ENCODE measurements around the gene TRIM9.

DNA sequence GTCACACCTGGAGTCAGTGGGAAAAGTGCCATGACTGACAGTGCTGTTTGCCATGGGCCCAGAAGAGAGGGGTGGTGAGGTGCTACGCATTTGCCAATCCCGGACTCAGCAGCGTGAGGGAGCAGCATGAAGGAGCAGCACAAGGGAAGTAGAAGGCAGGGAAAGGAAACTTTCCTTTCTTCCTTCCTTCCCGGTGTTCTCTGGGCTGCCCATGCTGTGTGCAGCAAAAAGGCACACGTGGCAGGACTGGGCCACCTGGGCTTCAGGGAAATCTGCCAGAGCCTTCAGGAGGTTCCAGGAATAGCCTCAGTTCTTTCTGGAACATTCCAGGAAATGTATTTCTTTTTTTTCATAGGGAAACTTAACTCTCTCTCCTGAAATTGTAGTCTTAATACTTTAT, 23.0 kb downstream of the TRIM9 start:
- TF ChIP-seq, protein P1, sequence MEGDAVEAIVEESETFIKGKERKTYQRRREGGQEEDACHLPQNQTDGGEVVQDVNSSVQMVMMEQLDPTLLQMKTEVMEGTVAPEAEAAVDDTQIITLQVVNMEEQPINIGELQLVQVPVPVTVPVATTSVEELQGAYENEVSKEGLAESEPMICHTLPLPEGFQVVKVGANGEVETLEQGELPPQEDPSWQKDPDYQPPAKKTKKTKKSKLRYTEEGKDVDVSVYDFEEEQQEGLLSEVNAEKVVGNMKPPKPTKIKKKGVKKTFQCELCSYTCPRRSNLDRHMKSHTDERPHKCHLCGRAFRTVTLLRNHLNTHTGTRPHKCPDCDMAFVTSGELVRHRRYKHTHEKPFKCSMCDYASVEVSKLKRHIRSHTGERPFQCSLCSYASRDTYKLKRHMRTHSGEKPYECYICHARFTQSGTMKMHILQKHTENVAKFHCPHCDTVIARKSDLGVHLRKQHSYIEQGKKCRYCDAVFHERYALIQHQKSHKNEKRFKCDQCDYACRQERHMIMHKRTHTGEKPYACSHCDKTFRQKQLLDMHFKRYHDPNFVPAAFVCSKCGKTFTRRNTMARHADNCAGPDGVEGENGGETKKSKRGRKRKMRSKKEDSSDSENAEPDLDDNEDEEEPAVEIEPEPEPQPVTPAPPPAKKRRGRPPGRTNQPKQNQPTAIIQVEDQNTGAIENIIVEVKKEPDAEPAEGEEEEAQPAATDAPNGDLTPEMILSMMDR (IDR thresholded peaks at IDR 0.05) = no peak
- no peak for TF ChIP-seq POLR2A (IDR thresholded peaks at IDR 0.05)

Measured in right lobe of liver (tissue), 4 donors.